HG02759 (cell line): Measurements from ENCODE around the gene AAMP.

Source experiments
- ATAC-seq: cut with Tn5 transposase; IDR thresholded peaks from one replicate; pipeline ENCODE4 v1.9.1; 2021; ENCODE audit warnings: mild to moderate bottlenecking, moderate library complexity; ENCODE audit not compliant: unreplicated experiment

Gene AAMP

GRCh38 chr2:218260742-218261422 lies 9.1 kb downstream of the AAMP start, which contains the start of gene GPBAR1:
TSS of gene GPBAR1 (plus strand) at chr2:218261015. CDS start at chr2:218262725, 1,710 bp downstream.
- ATAC-seq: no peak

- ATAC-seq: no peak
These were observed 9.8 kb downstream of the AAMP start for GRCh38 chr2:218260166-218260565.

- ATAC-seq: no peak
These were observed 10.6 kb downstream of the AAMP start for GRCh38 chr2:218259099-218259961.

GRCh38 chr2:218257390-218257981 lies 12.5 kb downstream of the AAMP start:
- peak; percentile 78 for ATAC-seq

- peak; percentile 2 for ATAC-seq
These were observed 13.2 kb downstream of the AAMP start for GRCh38 chr2:218256612-218257350.

GRCh38 chr2:218255446-218255845 lies 14.5 kb downstream of the AAMP start:
- no peak for ATAC-seq

GRCh38 chr2:218253232-218253625 lies 16.7 kb downstream of the AAMP start:
- ATAC-seq: no peak

GRCh38 chr2:218252509-218253231 lies 17.3 kb downstream of the AAMP start:
- no peak for ATAC-seq

GRCh38 chr2:218249691-218250090 lies 20.2 kb downstream of the AAMP start:
- ATAC-seq: no peak

GRCh38 chr2:218245214-218245613 lies 24.7 kb downstream of the AAMP start:
- no peak for ATAC-seq

- no peak for ATAC-seq
These were observed 25.3 kb downstream of the AAMP start for GRCh38 chr2:218244665-218245064.

GRCh38 chr2:218244204-218244603 lies 25.7 kb downstream of the AAMP start:
- ATAC-seq: no peak

GRCh38 chr2:218238887-218239286 lies 31.1 kb downstream of the AAMP start:
- no peak for ATAC-seq

GRCh38 chr2:218236829-218237228 lies 33.1 kb downstream of the AAMP start:
- no peak for ATAC-seq

- no peak for ATAC-seq
These were observed 34.9 kb downstream of the AAMP start for GRCh38 chr2:218235017-218235416.

GRCh38 chr2:218234521-218234920 lies 35.4 kb downstream of the AAMP start:
- no peak for ATAC-seq

- no peak for ATAC-seq
These were observed 36.4 kb downstream of the AAMP start for GRCh38 chr2:218233543-218233942.

- peak; percentile 75 for ATAC-seq
These were observed 39.1 kb downstream of the AAMP start for GRCh38 chr2:218230882-218231281.

- no peak for ATAC-seq
These were observed 40.1 kb downstream of the AAMP start for GRCh38 chr2:218229851-218230250.

- peak; percentile 86 for ATAC-seq
These were observed 40.7 kb downstream of the AAMP start for GRCh38 chr2:218229239-218229638.
